HepG2 (cell line): ENCODE measurements around the gene NDUFB5. TPM values are rescaled to one million over a fixed set of nuclear protein-coding genes. Genes with fewer than 3 reads are reported as not detected.

Experiments used
- ATM ChIP-seq: fragments of 450-650 bp; IDR thresholded peaks from 2 replicates; pipeline ENCODE4 v1.7.1; 2017; ENCODE audit warnings: mild to moderate bottlenecking, borderline replicate concordance
- CBX2 ChIP-seq, 2 experiments: fragments of 200-600 bp in 1 of 2; sonication (generic); formaldehyde crosslinking in 1 of 2; IDR thresholded peaks; 2 replicates each; pipeline versions ENCODE4 v1.7.0 to v1.8.1; 2018 to 2022; ENCODE audit warnings: low read depth in 2 of 2, low read length in 1 of 2, mild to moderate bottlenecking in 1 of 2, missing genetic modification reagents in 1 of 2
- EP300 ChIP-seq, 3 experiments: sonication (generic) in 1 of 3; formaldehyde crosslinking in 1 of 3; IDR thresholded peaks; 2 replicates each; pipeline versions ENCODE4 v1.5.1 to v1.6.1; 2011 to 2020; ENCODE audit warnings: low read depth in 2 of 3, low read length in 2 of 3, borderline replicate concordance in 1 of 3, improper control_type of control experiment in 1 of 3, mild to moderate bottlenecking in 1 of 3, missing genetic modification reagents in 1 of 3, moderate library complexity in 1 of 3
- GATA4 ChIP-seq: sonication (generic); IDR thresholded peaks from 2 replicates; pipeline ENCODE4 v1.6.1; 2016; ENCODE audit warnings: antibody characterized with exemption, low read depth, borderline replicate concordance
- GZF1 ChIP-seq: sonication (generic); formaldehyde crosslinking; IDR thresholded peaks from 2 replicates; pipeline ENCODE4 v1.5.1; 2020; ENCODE audit warnings: mild to moderate bottlenecking, missing genetic modification reagents
- NFE2 ChIP-seq: sonication (generic); formaldehyde crosslinking; IDR thresholded peaks from 2 replicates; pipeline ENCODE4 v1.4.0; 2020; ENCODE audit warnings: missing genetic modification reagents
- PHF8 ChIP-seq: sonication (generic); formaldehyde crosslinking; IDR thresholded peaks from 2 replicates; pipeline ENCODE4 v1.5.0; 2020; ENCODE audit warnings: missing genetic modification reagents
- POGZ ChIP-seq: sonication (generic); formaldehyde crosslinking; IDR thresholded peaks from 2 replicates; pipeline ENCODE4 v1.4.0; 2020; ENCODE audit warnings: mild to moderate bottlenecking, missing genetic modification reagents
- SMC3 ChIP-seq: IDR thresholded peaks from 2 replicates; pipeline ENCODE4 v1.6.1; 2011; ENCODE audit warnings: low read length, improper control_type of control experiment
- SOX5 ChIP-seq: IDR thresholded peaks from 2 replicates; pipeline ENCODE4 v1.6.1; 2016; ENCODE audit warnings: borderline replicate concordance
- SP2 ChIP-seq: sonication (generic); formaldehyde crosslinking; IDR thresholded peaks from 2 replicates; pipeline ENCODE4 v1.5.1; 2020; ENCODE audit warnings: mild to moderate bottlenecking, missing genetic modification reagents
- SPEN ChIP-seq: sonication (generic); formaldehyde crosslinking; IDR thresholded peaks from 2 replicates; pipeline ENCODE4 v1.5.1; 2020; ENCODE audit warnings: low read depth, mild to moderate bottlenecking, missing genetic modification reagents
- TBX2 ChIP-seq: sonication (generic); formaldehyde crosslinking; IDR thresholded peaks from 2 replicates; pipeline ENCODE4 v1.5.0; 2020; ENCODE audit warnings: missing genetic modification reagents, mild to moderate bottlenecking, borderline replicate concordance
- TOE1 ChIP-seq: sonication (generic); formaldehyde crosslinking; IDR thresholded peaks from 2 replicates; pipeline ENCODE4 v1.4.0; 2020; ENCODE audit warnings: mild to moderate bottlenecking, missing genetic modification reagents
- ZBTB3 ChIP-seq: sonication (generic); formaldehyde crosslinking; IDR thresholded peaks from 2 replicates; pipeline ENCODE4 v1.4.0; 2020; ENCODE audit warnings: low read depth, mild to moderate bottlenecking, moderate library complexity, missing genetic modification reagents, borderline replicate concordance
- ZNF224 ChIP-seq: sonication (generic); formaldehyde crosslinking; IDR thresholded peaks from 2 replicates; pipeline ENCODE4 v1.5.0; 2020; ENCODE audit warnings: mild to moderate bottlenecking, missing genetic modification reagents
- ZNF546 ChIP-seq: sonication (generic); formaldehyde crosslinking; conservative IDR thresholded peaks from 2 replicates; pipeline ENCODE4 v1.8.1; 2023; ENCODE audit warnings: mild to moderate bottlenecking, missing genetic modification reagents
- ZNF562 ChIP-seq: sonication (generic); formaldehyde crosslinking; IDR thresholded peaks from 2 replicates; pipeline ENCODE4 v1.8.0; 2022; ENCODE audit warnings: missing genetic modification reagents, borderline replicate concordance
- ZNF788 ChIP-seq: sonication (generic); formaldehyde crosslinking; IDR thresholded peaks from 2 replicates; pipeline ENCODE4 v1.5.0; 2020; ENCODE audit warnings: mild to moderate bottlenecking, missing genetic modification reagents, borderline replicate concordance
- polyA plus RNA-seq, 8 experiments: library from polyadenylated mRNA; depleted of rRNA in 3 of 8; stranded (reverse) in 7 of 8; unstranded in 1 of 8; fragments of >200 nt; fragmentation: Illumina TruSeq in 4 of 8; extraction: Trizol in 4 of 8; gene quantifications; 2 replicates each; pipeline versions ENCODE4 v1.2.1 to v1.2.3, GENCODE V29; 2011 to 2016; ENCODE audit warnings: low read depth in 4 of 8, missing spikeins in 1 of 8, mixed read lengths in 1 of 8; ENCODE audit not compliant: insufficient read depth in 1 of 8
- total RNA-seq, 5 experiments: library from RNA; depleted of rRNA; stranded (reverse); fragments of >200 nt; fragmentation: Illumina TruSeq; extraction: Trizol; gene quantifications; 2 replicates each; pipeline ENCODE4 v1.2.3, GENCODE V29; 2016; ENCODE audit warnings: low read depth in 1 of 5
- TF ChIP-seq, protein P1 (sequence below): sonication (generic); formaldehyde crosslinking; IDR thresholded peaks from 2 replicates; pipeline ENCODE4 v1.8.1; 2023; ENCODE audit warnings: mild to moderate bottlenecking, missing genetic modification reagents
- TF ChIP-seq, protein P2 (sequence below): sonication (generic); formaldehyde crosslinking; IDR thresholded peaks from 2 replicates; pipeline ENCODE4 v1.5.0; 2020; ENCODE audit warnings: missing genetic modification reagents
- TF ChIP-seq, protein P3 (sequence below): IDR thresholded peaks from 2 replicates; pipeline ENCODE4 v1.6.1; 2012; ENCODE audit warnings: low read depth, low read length, improper control_type of control experiment
- TF ChIP-seq, protein P4 (sequence below): sonication (generic); formaldehyde crosslinking; IDR thresholded peaks from 2 replicates; pipeline ENCODE4 v1.8.0; 2022; ENCODE audit warnings: mild to moderate bottlenecking, missing genetic modification reagents, borderline replicate concordance
- TF ChIP-seq, protein P5 (sequence below): sonication (generic); formaldehyde crosslinking; IDR thresholded peaks from 2 replicates; pipeline ENCODE4 v1.4.0; 2020; ENCODE audit warnings: mild to moderate bottlenecking, missing genetic modification reagents

NDUFB5 gene
- total and polyA plus RNA-seq, 2 of the 13 experiments (the other 11 are each of a cell fraction or from before 2014, with no cell fraction given) = 43.3 to 120 TPM

DNA sequence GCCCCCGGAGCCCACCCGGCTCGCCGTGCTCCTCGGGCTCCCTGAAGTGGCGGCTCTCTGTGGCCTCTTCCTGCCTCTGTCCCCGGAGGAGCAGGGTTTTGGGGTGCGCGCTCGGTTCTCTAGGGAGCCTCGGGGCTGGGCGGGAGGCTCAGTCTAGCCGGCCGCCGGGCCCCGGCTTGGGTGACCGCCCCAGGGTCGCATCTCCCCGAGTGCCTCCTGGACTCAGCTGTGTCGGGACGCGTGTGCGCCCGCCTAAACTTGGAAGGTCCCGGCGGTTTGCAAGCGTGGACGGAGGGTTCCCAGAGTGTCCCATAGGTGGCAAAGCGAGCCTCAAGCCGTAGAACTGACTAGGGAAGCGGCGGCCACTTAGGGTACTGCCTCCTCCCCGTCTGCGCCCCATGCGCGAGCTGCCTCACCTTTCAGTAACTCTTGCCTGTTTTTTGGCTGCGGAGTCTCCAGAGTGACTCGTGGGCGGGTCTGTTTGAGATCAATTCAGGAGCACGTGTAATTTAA, 41.3 kb upstream of the NDUFB5 start (continued):
- TF ChIP-seq TBX2 (CRISPR knock-in tag) (peak; percentile 11; the same call in 1 of the 2 replicates), TOE1 (no peak), PHF8 (peak; percentile 52; the same call in 1 of the 2 replicates), ZNF562 (CRISPR knock-in tag) (no peak), EP300 (IDR thresholded peaks at IDR 0.05; ENCODE audit: low read depth in 2 of 2, low read length in 2 of 2) (no peak), EP300 (CRISPR knock-in tag; IDR thresholded peaks at IDR 0.05; ENCODE audit: borderline replicate concordance) (no peak), SOX5 (no peak), ZNF546 (CRISPR knock-in tag) (0 out of 2 replicates have a peak, but pooled peaks have one; percentile 49), GATA4 (no peak), POGZ (no peak), CBX2 (IDR thresholded peaks at IDR 0.05; ENCODE audit: low read depth, low read length) (no peak), CBX2 (CRISPR knock-in tag; IDR thresholded peaks at IDR 0.05; ENCODE audit: low read depth) (no peak), ATM (no peak), GZF1 (CRISPR knock-in tag) (0 out of 2 replicates have a peak, but pooled peaks have one; percentile 30), ZBTB3 (CRISPR knock-in tag) (no peak), SPEN (CRISPR knock-in tag) (no peak), SP2 (CRISPR knock-in tag) (no peak), ZNF224 (CRISPR knock-in tag) (no peak), SMC3 (no peak), NFE2 (CRISPR knock-in tag) (no peak), ZNF788 (CRISPR knock-in tag) (no peak)
- TF ChIP-seq, protein P1, sequence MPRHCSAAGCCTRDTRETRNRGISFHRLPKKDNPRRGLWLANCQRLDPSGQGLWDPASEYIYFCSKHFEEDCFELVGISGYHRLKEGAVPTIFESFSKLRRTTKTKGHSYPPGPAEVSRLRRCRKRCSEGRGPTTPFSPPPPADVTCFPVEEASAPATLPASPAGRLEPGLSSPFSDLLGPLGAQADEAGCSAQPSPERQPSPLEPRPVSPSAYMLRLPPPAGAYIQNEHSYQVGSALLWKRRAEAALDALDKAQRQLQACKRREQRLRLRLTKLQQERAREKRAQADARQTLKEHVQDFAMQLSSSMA (CRISPR knock-in tag) = no peak
- TF ChIP-seq, protein P2, sequence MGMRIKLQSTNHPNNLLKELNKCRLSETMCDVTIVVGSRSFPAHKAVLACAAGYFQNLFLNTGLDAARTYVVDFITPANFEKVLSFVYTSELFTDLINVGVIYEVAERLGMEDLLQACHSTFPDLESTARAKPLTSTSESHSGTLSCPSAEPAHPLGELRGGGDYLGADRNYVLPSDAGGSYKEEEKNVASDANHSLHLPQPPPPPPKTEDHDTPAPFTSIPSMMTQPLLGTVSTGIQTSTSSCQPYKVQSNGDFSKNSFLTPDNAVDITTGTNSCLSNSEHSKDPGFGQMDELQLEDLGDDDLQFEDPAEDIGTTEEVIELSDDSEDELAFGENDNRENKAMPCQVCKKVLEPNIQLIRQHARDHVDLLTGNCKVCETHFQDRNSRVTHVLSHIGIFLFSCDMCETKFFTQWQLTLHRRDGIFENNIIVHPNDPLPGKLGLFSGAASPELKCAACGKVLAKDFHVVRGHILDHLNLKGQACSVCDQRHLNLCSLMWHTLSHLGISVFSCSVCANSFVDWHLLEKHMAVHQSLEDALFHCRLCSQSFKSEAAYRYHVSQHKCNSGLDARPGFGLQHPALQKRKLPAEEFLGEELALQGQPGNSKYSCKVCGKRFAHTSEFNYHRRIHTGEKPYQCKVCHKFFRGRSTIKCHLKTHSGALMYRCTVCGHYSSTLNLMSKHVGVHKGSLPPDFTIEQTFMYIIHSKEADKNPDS (CRISPR knock-in tag) = no peak
- TF ChIP-seq, protein P3, sequence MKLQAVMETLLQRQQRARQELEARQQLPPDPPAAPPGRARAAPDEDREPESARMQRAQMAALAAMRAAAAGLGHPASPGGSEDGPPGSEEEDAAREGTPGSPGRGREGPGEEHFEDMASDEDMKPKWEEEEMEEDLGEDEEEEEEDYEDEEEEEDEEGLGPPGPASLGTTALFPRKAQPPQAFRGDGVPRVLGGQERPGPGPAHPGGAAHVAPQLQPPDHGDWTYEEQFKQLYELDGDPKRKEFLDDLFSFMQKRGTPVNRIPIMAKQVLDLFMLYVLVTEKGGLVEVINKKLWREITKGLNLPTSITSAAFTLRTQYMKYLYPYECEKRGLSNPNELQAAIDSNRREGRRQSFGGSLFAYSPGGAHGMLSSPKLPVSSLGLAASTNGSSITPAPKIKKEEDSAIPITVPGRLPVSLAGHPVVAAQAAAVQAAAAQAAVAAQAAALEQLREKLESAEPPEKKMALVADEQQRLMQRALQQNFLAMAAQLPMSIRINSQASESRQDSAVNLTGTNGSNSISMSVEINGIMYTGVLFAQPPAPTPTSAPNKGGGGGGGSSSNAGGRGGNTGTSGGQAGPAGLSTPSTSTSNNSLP = no peak
- TF ChIP-seq, protein P4, sequence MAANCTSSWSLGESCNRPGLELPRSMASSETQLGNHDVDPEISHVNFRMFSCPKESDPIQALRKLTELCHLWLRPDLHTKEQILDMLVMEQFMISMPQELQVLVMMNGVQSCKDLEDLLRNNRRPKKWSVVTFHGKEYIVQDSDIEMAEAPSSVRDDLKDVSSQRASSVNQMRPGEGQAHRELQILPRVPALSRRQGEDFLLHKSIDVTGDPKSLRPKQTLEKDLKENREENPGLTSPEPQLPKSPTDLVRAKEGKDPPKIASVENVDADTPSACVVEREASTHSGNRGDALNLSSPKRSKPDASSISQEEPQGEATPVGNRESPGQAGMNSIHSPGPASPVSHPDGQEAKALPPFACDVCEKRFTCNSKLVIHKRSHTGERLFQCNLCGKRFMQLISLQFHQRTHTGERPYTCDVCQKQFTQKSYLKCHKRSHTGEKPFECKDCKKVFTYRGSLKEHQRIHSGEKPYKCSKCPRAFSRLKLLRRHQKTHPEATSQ (CRISPR knock-in tag) = no peak
- TF ChIP-seq, protein P5, sequence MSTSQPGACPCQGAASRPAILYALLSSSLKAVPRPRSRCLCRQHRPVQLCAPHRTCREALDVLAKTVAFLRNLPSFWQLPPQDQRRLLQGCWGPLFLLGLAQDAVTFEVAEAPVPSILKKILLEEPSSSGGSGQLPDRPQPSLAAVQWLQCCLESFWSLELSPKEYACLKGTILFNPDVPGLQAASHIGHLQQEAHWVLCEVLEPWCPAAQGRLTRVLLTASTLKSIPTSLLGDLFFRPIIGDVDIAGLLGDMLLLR = no peak
